ENCODE results near the gene TMEM207. TPM values are rescaled to one million over a fixed set of nuclear protein-coding genes. Genes with fewer than 3 reads are reported as not detected.

TMEM207 gene
- total and polyA plus RNA-seq, 2 of the 4 experiments (the other 2 are of a cell fraction) = not detected

DNA sequence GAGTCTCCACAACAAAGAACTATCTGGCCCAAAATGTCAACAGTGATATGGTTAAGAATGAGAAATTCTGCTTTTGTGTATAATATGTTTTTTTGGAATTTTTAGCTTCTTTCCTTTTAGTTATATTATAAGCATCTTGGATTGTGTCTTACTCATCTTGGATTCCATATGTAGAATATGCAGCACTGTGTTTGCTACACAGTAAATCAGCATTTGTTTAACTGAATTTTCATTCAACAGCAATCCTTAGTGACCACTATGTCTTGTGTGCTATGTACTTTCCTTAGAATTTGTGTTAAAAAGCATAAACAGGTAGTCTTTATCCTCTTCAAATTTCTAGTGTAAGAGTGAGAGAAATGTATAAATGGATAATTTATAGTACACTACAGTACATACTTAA lies 18.2 kb upstream of the TMEM207 start:
- no peak for DNase-seq
- H2BK120ac ChIP-seq (ENCODE audit: low read depth, low read length) = no peak overlapping the region
- H3K18ac ChIP-seq (ENCODE audit: low read depth, low read length) = no peak overlapping the region
- no peaks in the 10 kb centered on the region for H3K9me1 ChIP-seq (ENCODE audit: insufficient read depth, low read length)
- no peak overlapping the region for H3K9ac ChIP-seq (ENCODE audit: low read depth, low read length)
- no peak overlapping the region for H3K14ac ChIP-seq (replicated peaks; ENCODE audit: low read depth, low read length)
- H2BK20ac ChIP-seq (ENCODE audit: low read depth, low read length) = no peak overlapping the region
- no TSS peak for BruUV-seq (replicated peaks)
- no peak for ATAC-seq (ENCODE audit: low read depth)
- H3K4ac ChIP-seq (ENCODE audit: low read depth, low read length) = no peak overlapping the region
- in situ Hi-C loops (cut with MboI; ENCODE audit: low sequenced_read_pairs) = no loop called here
- H3K23ac ChIP-seq (ENCODE audit: low read depth, low read length) = no peak overlapping the region
- H2BK5ac ChIP-seq (ENCODE audit: low read depth, low read length, poor library complexity, severe bottlenecking) = no peak overlapping the region
- H3K27ac ChIP-seq (ENCODE audit: insufficient read depth, low read length) = no peak overlapping the region
- no peak overlapping the region for H4K91ac ChIP-seq (ENCODE audit: insufficient read depth, low read depth, low read length)
- no peaks in the 10 kb centered on the region for H3K36me3 ChIP-seq (ENCODE audit: control insufficient read depth, insufficient read depth, low read length)
- no peaks in the 10 kb centered on the region for H3K79me1 ChIP-seq (ENCODE audit: low read depth in 1 of 2, low read length in 2 of 2)
- no peak overlapping the region for H3K56ac ChIP-seq (ENCODE audit: extremely low read depth, insufficient read depth, low read length)
- H4K5ac ChIP-seq (ENCODE audit: low read depth, low read length) = no peak overlapping the region
- no peaks in the 10 kb centered on the region for H3K9me3 ChIP-seq (ENCODE audit: control insufficient read depth, insufficient read depth, low read length)
- dilution Hi-C loops (cut with HindIII; ENCODE audit: low sequenced_read_pairs, unreplicated experiment) = no loop called here
- no peak overlapping the region for H3K4me3 ChIP-seq (ENCODE audit: insufficient read depth, low read depth, low read length)
- no peaks in the 10 kb centered on the region for H3K27me3 ChIP-seq (ENCODE audit: control insufficient read depth, insufficient read depth, low read length)
- CTCF ChIA-PET = no interaction called here
- H2AK5ac ChIP-seq (ENCODE audit: low read depth, low read length) = no peak overlapping the region
- no peak overlapping the region for H2AFZ ChIP-seq (replicated peaks; ENCODE audit: low read length, poor library complexity)
- no peaks in the 10 kb centered on the region for H3K4me1 ChIP-seq (ENCODE audit: control insufficient read depth, insufficient read depth, low read length)
- POLR2A ChIA-PET (ENCODE audit: unreplicated experiment) = no interaction called here
- no peak overlapping the region for H2BK15ac ChIP-seq (ENCODE audit: low read depth, low read length)
- no peak overlapping the region for H3K4me2 ChIP-seq (ENCODE audit: low read depth, low read length)
- intact Hi-C loops (cut with micrococcal nuclease) = no loop called here
- TF ChIP-seq RAD21 (IDR thresholded peaks at IDR 0.05; ENCODE audit: low read length) = no peak
- TF ChIP-seq, protein P1, sequence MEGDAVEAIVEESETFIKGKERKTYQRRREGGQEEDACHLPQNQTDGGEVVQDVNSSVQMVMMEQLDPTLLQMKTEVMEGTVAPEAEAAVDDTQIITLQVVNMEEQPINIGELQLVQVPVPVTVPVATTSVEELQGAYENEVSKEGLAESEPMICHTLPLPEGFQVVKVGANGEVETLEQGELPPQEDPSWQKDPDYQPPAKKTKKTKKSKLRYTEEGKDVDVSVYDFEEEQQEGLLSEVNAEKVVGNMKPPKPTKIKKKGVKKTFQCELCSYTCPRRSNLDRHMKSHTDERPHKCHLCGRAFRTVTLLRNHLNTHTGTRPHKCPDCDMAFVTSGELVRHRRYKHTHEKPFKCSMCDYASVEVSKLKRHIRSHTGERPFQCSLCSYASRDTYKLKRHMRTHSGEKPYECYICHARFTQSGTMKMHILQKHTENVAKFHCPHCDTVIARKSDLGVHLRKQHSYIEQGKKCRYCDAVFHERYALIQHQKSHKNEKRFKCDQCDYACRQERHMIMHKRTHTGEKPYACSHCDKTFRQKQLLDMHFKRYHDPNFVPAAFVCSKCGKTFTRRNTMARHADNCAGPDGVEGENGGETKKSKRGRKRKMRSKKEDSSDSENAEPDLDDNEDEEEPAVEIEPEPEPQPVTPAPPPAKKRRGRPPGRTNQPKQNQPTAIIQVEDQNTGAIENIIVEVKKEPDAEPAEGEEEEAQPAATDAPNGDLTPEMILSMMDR (conservative IDR thresholded peaks at IDR 0.05; ENCODE audit: low read depth, low read length) = no peak
- no peak for TF ChIP-seq CHD1 (IDR thresholded peaks at IDR 0.05; ENCODE audit: low read depth, low read length)
- no peak for TF ChIP-seq POLR2A (IDR thresholded peaks at IDR 0.05; ENCODE audit: low read depth, low read length)
- TF ChIP-seq RCOR1 (IDR thresholded peaks at IDR 0.05; ENCODE audit: insufficient replicate concordance, low read length) = no peak
- TF ChIP-seq MXI1 (IDR thresholded peaks at IDR 0.05; ENCODE audit: borderline replicate concordance, low read depth, low read length) = no peak
- TF ChIP-seq, protein P2, sequence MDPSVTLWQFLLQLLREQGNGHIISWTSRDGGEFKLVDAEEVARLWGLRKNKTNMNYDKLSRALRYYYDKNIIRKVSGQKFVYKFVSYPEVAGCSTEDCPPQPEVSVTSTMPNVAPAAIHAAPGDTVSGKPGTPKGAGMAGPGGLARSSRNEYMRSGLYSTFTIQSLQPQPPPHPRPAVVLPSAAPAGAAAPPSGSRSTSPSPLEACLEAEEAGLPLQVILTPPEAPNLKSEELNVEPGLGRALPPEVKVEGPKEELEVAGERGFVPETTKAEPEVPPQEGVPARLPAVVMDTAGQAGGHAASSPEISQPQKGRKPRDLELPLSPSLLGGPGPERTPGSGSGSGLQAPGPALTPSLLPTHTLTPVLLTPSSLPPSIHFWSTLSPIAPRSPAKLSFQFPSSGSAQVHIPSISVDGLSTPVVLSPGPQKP (IDR thresholded peaks at IDR 0.05; ENCODE audit: borderline replicate concordance, low read depth, low read length) = no peak
- no peak for TF ChIP-seq RFX5 (IDR thresholded peaks at IDR 0.05; ENCODE audit: low read depth, low read length)
- TF ChIP-seq, protein P3, sequence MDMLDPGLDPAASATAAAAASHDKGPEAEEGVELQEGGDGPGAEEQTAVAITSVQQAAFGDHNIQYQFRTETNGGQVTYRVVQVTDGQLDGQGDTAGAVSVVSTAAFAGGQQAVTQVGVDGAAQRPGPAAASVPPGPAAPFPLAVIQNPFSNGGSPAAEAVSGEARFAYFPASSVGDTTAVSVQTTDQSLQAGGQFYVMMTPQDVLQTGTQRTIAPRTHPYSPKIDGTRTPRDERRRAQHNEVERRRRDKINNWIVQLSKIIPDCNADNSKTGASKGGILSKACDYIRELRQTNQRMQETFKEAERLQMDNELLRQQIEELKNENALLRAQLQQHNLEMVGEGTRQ (IDR thresholded peaks at IDR 0.05; ENCODE audit: low read depth, low read length) = no peak
- no peak for TF ChIP-seq FOS (IDR thresholded peaks at IDR 0.05; ENCODE audit: low read depth, low read length)
- no peak for TF ChIP-seq SMC3 (IDR thresholded peaks at IDR 0.05; ENCODE audit: low read depth, low read length)
- TF ChIP-seq CEBPB (IDR thresholded peaks at IDR 0.05; ENCODE audit: low read depth, low read length) = no peak
- TF ChIP-seq NFE2L2 (IDR thresholded peaks at IDR 0.05; ENCODE audit: low read depth, low read length) = no peak
- TF ChIP-seq MAFK (IDR thresholded peaks at IDR 0.05; ENCODE audit: low read depth, low read length) = no peak
- no peak for TF ChIP-seq BHLHE40 (IDR thresholded peaks at IDR 0.05; ENCODE audit: low read depth, low read length)
- TF ChIP-seq MAZ (IDR thresholded peaks at IDR 0.05; ENCODE audit: borderline replicate concordance, low read depth, low read length) = no peak
- H2AK9ac ChIP-seq (replicated peaks; ENCODE audit: low read depth, low read length, poor library complexity) = no peak overlapping the region
- H4K20me1 ChIP-seq (ENCODE audit: insufficient read depth, low read length) = no peaks in the 10 kb centered on the region
- no peak overlapping the region for H4K8ac ChIP-seq (ENCODE audit: low read depth in 2 of 2, low read length in 2 of 2)
